ENCODE data around the gene SHISA6.

SHISA6 gene

GRCh38 chr17:11467639-11468038 lies 226.6 kb downstream of the SHISA6 start:
- DNase-seq, result no peak

- no peak for DNase-seq
Measured at GRCh38 chr17:11485336-11486100, 244.5 kb downstream of the SHISA6 start.

- no peak for DNase-seq
Measured at GRCh38 chr17:11486101-11486867, 245.3 kb downstream of the SHISA6 start.

GRCh38 chr17:11486868-11487310 lies 245.9 kb downstream of the SHISA6 start:
- no peak for DNase-seq

GRCh38 chr17:11487469-11487868 lies 246.5 kb downstream of the SHISA6 start:
- no peak for DNase-seq

- DNase-seq, result no peak
Measured at GRCh38 chr17:11488407-11488806, 247.4 kb downstream of the SHISA6 start.

- no peak for DNase-seq
Measured at GRCh38 chr17:11490171-11490755, 249.2 kb downstream of the SHISA6 start.

- no peak for DNase-seq
Measured at GRCh38 chr17:11492511-11492910, 251.5 kb downstream of the SHISA6 start.

- no peak for DNase-seq
Measured at GRCh38 chr17:11493936-11494335, 252.9 kb downstream of the SHISA6 start.

GRCh38 chr17:11495613-11496012 lies 254.6 kb downstream of the SHISA6 start:
- no peak for DNase-seq

- no peak for DNase-seq
Measured at GRCh38 chr17:11499881-11500280, 258.9 kb downstream of the SHISA6 start.

- DNase-seq, result no peak
Measured at GRCh38 chr17:11503308-11504035, 262.5 kb downstream of the SHISA6 start.

- DNase-seq, result no peak
Measured at GRCh38 chr17:11506635-11507034, 265.6 kb downstream of the SHISA6 start.

- no peak for DNase-seq
Measured at GRCh38 chr17:11511696-11512095, 270.7 kb downstream of the SHISA6 start.

- no peak for DNase-seq
Measured at GRCh38 chr17:11514565-11514964, 273.6 kb downstream of the SHISA6 start.

- no peak for DNase-seq
Measured at GRCh38 chr17:11514981-11515680, 274.1 kb downstream of the SHISA6 start.

GRCh38 chr17:11515901-11516300 lies 274.9 kb downstream of the SHISA6 start:
- no peak for DNase-seq

GRCh38 chr17:11535231-11535630 lies 294.2 kb downstream of the SHISA6 start:
- DNase-seq, result no peak

GRCh38 chr17:11538366-11538765 lies 297.4 kb downstream of the SHISA6 start:
- DNase-seq, result no peak

GRCh38 chr17:11539637-11540036 lies 298.6 kb downstream of the SHISA6 start:
- DNase-seq, result no peak

GRCh38 chr17:11545002-11545401 lies 304.0 kb downstream of the SHISA6 start:
- no peak for DNase-seq

GRCh38 chr17:11545696-11546095 lies 304.7 kb downstream of the SHISA6 start:
- no peak for DNase-seq

- DNase-seq, result no peak
Measured at GRCh38 chr17:11547853-11548252, 306.8 kb downstream of the SHISA6 start.
